Activated CD8-positive, alpha-beta T cell treated with anti-CD3 and anti-CD28 coated beads for 36 hours (primary cell): ENCODE measurements around the gene PRM2. TPM values are rescaled to one million over a fixed set of nuclear protein-coding genes. Genes with fewer than 3 reads are reported as not detected.

ENCODE experiments used
- ATAC-seq: fragments of 200-7000 bp; cut with Tn5 transposase; one replicate; pipeline ENCODE4 v1.10.0; 2021; ENCODE audit warnings: mild to moderate bottlenecking, moderate library complexity
- CTCF ChIA-PET: fragments of 350-600 bp; sonication (Branson Sonifier 250); formaldehyde crosslinking; loops from one replicate; lab custom pipeline; 2021; ENCODE audit warnings: antibody characterized with exemption; lab: Charles Lee
- POLR2A ChIA-PET: fragments of 350-600 bp; sonication (Branson Sonifier 250); formaldehyde crosslinking; loops from one replicate; lab custom pipeline; 2021; ENCODE audit warnings: antibody characterized with exemption; lab: Charles Lee
- DNase-seq: peaks from one replicate; pipeline ENCODE4 v3.0.0-alpha.2; 2020
- H3K27ac Mint-ChIP-seq: one replicate; pipeline ENCODE4 v1.8.0; 2021; ENCODE audit warnings: mild to moderate bottlenecking, mixed read lengths
- H3K27me3 Mint-ChIP-seq: one replicate; pipeline ENCODE4 v1.8.0; 2021; ENCODE audit warnings: mixed read lengths
- H3K36me3 Mint-ChIP-seq: one replicate; pipeline ENCODE4 v1.8.0; 2021; ENCODE audit warnings: low read depth, mixed read lengths
- H3K4me1 Mint-ChIP-seq: one replicate; pipeline ENCODE4 v1.8.0; 2021; ENCODE audit warnings: low read depth, mixed read lengths
- H3K4me3 Mint-ChIP-seq: one replicate; pipeline ENCODE4 v1.8.0; 2021; ENCODE audit warnings: mild to moderate bottlenecking, moderate library complexity, mixed read lengths
- H3K9me3 Mint-ChIP-seq: one replicate; pipeline ENCODE4 v1.8.0; 2021; ENCODE audit warnings: mixed read lengths
- intact Hi-C: fragments of 100-400 bp; cut with micrococcal nuclease; formaldehyde crosslinking; loops from one replicate; pipeline ENCODE4 v1.10.0; 2022
- total RNA-seq, 2 experiments: library from RNA; stranded (reverse); gene quantifications; one replicate each; pipeline ENCODE4 v1.2.3, GENCODE V29; 2021
- TF ChIP-seq, protein P1 (sequence below): fragments of 200-600 bp; IDR thresholded peaks from one replicate; pipeline ENCODE4 v1.8.0; 2022; ENCODE audit warnings: antibody characterized with exemption, mild to moderate bottlenecking

Gene PRM2
- total RNA-seq, 2 experiments from 2014 or later, result not detected

DNA sequence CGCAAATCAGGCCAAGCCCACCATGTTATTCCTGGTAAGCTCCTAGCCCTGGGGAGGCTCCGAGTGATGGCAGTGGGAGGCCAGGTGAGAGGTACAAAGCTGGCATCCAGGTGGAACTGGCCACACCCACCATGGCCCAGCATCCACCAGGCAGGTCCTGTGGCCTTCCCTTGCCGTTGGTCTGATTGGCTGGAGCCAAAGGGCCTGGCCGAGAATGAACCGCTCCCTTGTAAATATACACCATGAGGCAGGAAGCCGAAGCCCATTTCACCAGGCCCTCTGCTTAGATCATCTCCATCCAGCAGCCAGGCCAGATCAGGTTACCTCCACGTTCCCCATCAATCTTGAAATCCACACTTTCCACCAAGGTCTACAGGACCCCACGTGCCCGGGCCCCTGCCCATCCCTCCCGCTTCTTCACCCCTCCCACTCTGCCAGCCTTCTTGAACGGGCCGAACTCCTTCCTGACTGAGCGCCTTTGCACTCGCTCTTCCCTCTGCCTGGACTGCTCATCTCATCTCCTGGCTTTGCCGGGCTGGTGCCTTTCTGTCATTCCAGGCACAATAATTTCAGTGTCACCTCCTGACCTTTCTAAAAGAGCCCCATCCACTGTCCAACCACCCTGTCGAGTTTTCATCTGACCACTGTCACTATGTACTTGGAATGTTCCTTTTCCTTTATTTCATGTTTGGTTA is 26.0 kb downstream of the PRM2 start:
- Mint-ChIP-seq H3K9me3 (peaks cover 4% of the 10 kb centered on the region), H3K4me3 (peak overlapping the region; percentile 9), H3K4me1 (peaks cover 47% of the 10 kb centered on the region), H3K36me3 (peaks cover 58% of the 10 kb centered on the region), H3K27me3 (no peaks in the 10 kb centered on the region), H3K27ac (peak overlapping the region; percentile 71)
- DNase-seq, result peak; percentile 42
- intact Hi-C loops, result loop anchor here (5.0 kb wide), 2 partner anchors 68 to 158 kb away; no protein-coding TSS in a partner anchor
- ChIA-PET POLR2A (interaction anchor here (1.0 to 6.7 kb wide), 8 partner anchors 9 to 155 kb away, joined by 3 to 40 read pairs (median 5); no protein-coding TSS in a partner anchor), CTCF (no interaction called here)
- no peak for ATAC-seq
- TF ChIP-seq, protein P1, sequence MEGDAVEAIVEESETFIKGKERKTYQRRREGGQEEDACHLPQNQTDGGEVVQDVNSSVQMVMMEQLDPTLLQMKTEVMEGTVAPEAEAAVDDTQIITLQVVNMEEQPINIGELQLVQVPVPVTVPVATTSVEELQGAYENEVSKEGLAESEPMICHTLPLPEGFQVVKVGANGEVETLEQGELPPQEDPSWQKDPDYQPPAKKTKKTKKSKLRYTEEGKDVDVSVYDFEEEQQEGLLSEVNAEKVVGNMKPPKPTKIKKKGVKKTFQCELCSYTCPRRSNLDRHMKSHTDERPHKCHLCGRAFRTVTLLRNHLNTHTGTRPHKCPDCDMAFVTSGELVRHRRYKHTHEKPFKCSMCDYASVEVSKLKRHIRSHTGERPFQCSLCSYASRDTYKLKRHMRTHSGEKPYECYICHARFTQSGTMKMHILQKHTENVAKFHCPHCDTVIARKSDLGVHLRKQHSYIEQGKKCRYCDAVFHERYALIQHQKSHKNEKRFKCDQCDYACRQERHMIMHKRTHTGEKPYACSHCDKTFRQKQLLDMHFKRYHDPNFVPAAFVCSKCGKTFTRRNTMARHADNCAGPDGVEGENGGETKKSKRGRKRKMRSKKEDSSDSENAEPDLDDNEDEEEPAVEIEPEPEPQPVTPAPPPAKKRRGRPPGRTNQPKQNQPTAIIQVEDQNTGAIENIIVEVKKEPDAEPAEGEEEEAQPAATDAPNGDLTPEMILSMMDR, result no peak

DNA sequence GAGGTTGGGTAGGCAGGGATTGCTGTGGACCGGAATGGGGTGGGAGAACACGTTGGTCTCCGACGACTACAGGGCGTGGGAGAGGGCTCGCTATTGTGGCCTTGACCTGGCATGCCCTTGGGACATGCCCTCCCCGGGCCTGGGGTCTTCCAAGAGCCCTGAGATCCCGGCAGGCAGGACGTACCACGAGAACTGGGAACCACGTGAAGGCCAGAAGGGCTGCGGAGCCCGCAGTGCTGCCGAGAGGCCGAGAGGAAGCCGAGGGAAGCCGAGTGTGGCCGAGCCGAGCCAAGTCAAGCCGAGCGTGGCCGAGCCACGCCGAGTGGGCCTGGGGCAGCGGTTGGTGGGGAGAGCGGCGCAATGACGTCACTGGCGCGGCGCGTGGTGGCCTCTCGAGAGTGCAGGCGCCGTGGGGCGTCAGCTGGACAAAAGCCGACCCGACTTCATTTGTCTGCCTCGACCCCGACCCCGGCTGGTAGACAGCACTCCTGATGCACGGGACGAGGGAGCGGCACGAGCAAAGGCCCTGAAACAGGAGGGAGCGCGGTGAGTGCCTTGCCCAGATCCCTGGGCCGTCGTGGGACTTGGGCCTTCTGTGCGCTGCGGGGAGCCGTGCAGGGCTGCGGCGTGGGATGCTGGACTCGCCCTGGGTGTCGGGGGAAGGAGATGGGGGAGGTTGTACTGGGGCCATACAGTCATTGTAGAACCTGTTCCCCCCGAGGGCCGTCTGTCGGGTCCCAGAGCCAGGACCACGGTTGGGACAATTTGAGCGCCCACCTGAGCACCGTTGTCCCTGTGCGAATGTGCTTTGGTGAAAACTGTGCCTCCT is 26.8 kb downstream of the PRM2 start:
- no peak for DNase-seq
- Mint-ChIP-seq H3K36me3 (peaks cover 52% of the 10 kb centered on the region), H3K9me3 (peaks cover 4% of the 10 kb centered on the region), H3K27me3 (no peaks in the 10 kb centered on the region), H3K4me3 (no peak overlapping the region), H3K27ac (no peak overlapping the region), H3K4me1 (peaks cover 50% of the 10 kb centered on the region)
- ChIA-PET CTCF (no interaction called here), POLR2A (interaction anchor here (1.0 to 2.6 kb wide), 6 partner anchors 9 to 155 kb away, joined by 3 to 13 read pairs (median 5); no protein-coding TSS in a partner anchor)
- intact Hi-C loops, result loop anchor here (5.0 kb wide), 2 partner anchors 67 to 157 kb away; no protein-coding TSS in a partner anchor
- no peak for ATAC-seq
- TF ChIP-seq, protein P1, result no peak

DNA sequence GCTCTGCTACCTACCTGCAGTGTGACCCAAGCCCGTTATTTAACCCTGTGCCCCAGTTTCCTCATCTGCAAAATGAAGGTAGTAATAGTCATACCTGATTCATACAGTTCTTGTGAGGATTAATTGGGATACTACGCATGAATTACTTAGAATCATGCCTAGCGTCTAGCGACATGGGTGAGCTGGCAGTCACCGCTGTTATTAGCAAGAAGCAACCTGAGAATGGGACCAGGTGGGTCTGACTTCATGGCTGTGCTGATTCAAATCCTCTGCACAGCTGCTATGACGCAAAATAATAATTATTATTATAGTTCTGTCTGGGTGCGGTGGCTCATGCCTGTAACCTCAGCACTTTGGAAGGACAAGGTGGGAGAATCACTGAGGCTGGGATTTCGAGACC is 28.1 kb downstream of the PRM2 start:
- H3K4me3 Mint-ChIP-seq, result no peak overlapping the region
- no peaks in the 10 kb centered on the region for H3K27me3 Mint-ChIP-seq
- ChIA-PET CTCF (interaction anchor here (2.1 kb wide), 1 partner anchor 284 kb away, joined by 9 read pairs; no protein-coding TSS in a partner anchor), POLR2A (interaction anchor here (0.5 to 2.6 kb wide), 10 partner anchors 9 to 284 kb away, joined by 3 to 13 read pairs (median 4); partner anchors contain the start of gene SOCS1)
- no peak overlapping the region for H3K27ac Mint-ChIP-seq
- H3K4me1 Mint-ChIP-seq, result peaks cover 50% of the 10 kb centered on the region
- DNase-seq, result no peak
- H3K9me3 Mint-ChIP-seq, result peaks cover 4% of the 10 kb centered on the region
- TF ChIP-seq, protein P1, result no peak
- intact Hi-C loops, result no loop called here
- no peak for ATAC-seq
- H3K36me3 Mint-ChIP-seq, result peaks cover 40% of the 10 kb centered on the region

DNA sequence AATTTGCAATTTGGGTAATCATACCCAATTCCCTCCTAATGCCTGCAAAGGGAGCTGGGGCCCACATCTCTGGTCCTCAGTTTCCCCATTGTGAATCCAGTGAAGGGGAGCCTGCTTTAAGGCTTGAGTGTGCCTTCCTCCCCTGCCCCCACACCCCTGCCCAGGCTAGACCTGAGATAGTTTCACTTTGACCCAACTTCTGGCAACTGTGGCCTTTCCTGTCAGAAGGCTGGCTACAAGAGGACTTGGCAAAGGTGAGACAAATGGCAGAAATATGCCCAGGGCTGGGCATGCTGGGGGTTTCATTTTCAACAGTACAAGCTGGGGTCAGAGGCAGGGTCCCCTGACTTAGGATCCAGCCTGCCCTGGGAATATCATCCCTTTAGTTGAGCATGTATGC is 30.3 kb downstream of the PRM2 start:
- ChIA-PET CTCF (interaction anchor here (0.8 to 2.1 kb wide), 7 partner anchors 8 to 282 kb away, joined by 3 to 9 read pairs (median 3); no protein-coding TSS in a partner anchor), POLR2A (interaction anchor here (0.7 to 2.1 kb wide), 6 partner anchors 9 to 210 kb away, joined by 3 to 17 read pairs (median 4); partner anchors contain the start of gene SOCS1)
- no peak overlapping the region for H3K4me3 Mint-ChIP-seq
- H3K27me3 Mint-ChIP-seq, result no peaks in the 10 kb centered on the region
- H3K27ac Mint-ChIP-seq, result no peak overlapping the region
- intact Hi-C loops, result no loop called here
- H3K4me1 Mint-ChIP-seq, result peaks cover 37% of the 10 kb centered on the region
- DNase-seq, result peak; percentile 62
- TF ChIP-seq, protein P1, result no peak
- peak; percentile 45 for ATAC-seq
- H3K9me3 Mint-ChIP-seq, result peaks cover 4% of the 10 kb centered on the region
- H3K36me3 Mint-ChIP-seq, result peaks cover 20% of the 10 kb centered on the region
